Gastroesophageal sphincter (tissue), 3 donors: ENCODE data around the gene UBE2O.

ENCODE experiments used
- CTCF ChIP-seq, 4 experiments: fragments of 200-600 bp in 2 of 4; fragments of 450-650 bp in 2 of 4; sonication (generic) in 1 of 4; IDR thresholded peaks; one replicate each; pipeline ENCODE4 v1.5.1; 2017 to 2019; ENCODE audit warnings: antibody characterized with exemption in 4 of 4, mild to moderate bottlenecking in 2 of 4, moderate library complexity in 2 of 4
- EP300 ChIP-seq: sonication (generic); formaldehyde crosslinking; IDR thresholded peaks from one replicate; pipeline ENCODE4 v1.6.1; 2017; ENCODE audit warnings: antibody characterized with exemption, mild to moderate bottlenecking
- POLR2A ChIP-seq, 2 donors: fragments of 450-650 bp; IDR thresholded peaks; one replicate each; pipeline ENCODE4 v1.6.1; 2017; ENCODE audit warnings: antibody characterized with exemption in 2 of 2, mild to moderate bottlenecking in 2 of 2, moderate library complexity in 1 of 2
- POLR2AphosphoS5 ChIP-seq: sonication (generic); formaldehyde crosslinking; IDR thresholded peaks from one replicate; pipeline ENCODE4 v1.6.1; 2017; ENCODE audit warnings: antibody characterized with exemption

- TF ChIP-seq CTCF (IDR thresholded peaks at IDR 0.05): no peak
- TF ChIP-seq POLR2AphosphoS5: no peak
- no peak for TF ChIP-seq POLR2A (IDR thresholded peaks at IDR 0.05)
- no peak for TF ChIP-seq EP300
Measured at GRCh38 chr17:76476736-76477135, 23.8 kb upstream of the UBE2O start.
